ENCODE measurements around the gene GDPD5. TPM values are rescaled to one million over a fixed set of nuclear protein-coding genes. Genes with fewer than 3 reads are reported as not detected.

Gene GDPD5
- total RNA-seq, 1 experiment from 2014 or later: 12.2 TPM

DNA sequence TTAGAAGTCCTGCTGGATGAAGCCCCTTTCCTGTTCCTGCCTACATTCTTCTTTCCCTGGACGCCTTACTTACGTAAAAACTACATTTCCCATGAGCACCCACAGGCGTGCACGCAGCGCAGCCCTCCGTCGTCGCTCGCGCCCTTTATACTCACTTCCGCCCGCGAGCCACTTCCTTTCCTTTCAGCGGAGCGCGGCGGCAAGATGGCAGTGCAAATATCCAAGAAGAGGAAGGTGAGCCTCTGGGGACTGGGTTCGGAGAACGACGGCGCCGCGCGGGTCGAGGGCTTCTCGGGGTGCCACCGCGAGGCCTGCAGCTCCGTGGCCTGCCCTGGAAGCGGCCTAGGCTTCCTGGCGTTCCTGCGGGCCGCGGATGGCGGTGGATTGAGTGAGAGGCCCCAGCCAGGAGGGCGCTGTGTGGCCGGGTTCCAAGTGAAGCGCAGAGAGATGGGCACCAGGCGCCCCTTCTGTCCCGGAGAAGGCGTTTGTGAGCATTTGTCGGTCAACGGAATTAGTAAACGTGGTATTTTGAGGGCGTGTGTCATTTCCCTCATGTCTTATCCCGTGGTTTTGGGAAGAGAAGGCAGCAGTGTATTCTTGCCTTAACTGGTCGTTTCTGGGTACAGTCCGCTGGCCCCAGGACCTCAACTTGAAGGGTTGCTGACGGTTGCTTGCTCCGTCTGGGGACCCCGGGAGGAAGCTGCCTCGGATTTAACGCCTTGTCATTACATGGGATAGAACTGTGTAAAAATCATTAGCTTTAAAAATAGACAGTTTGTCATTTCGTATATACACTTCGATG lies 126.2 kb downstream of the GDPD5 start, which contains the start of gene RPS3 (continued):
- TF ChIP-seq ZNF425 (CRISPR knock-in tag; conservative IDR thresholded peaks at IDR 0.05) (no peak), ZSCAN18 (CRISPR knock-in tag; IDR thresholded peaks at IDR 0.05) (no peak), TEAD1 (CRISPR knock-in tag; IDR thresholded peaks at IDR 0.05) (peak; percentile 97), SOX15 (CRISPR knock-in tag; IDR thresholded peaks at IDR 0.05) (no peak), CREB1 (CRISPR knock-in tag; IDR thresholded peaks at IDR 0.05) (no peak), TP53 (CRISPR knock-in tag; IDR thresholded peaks at IDR 0.05) (no peak), E2F4 (CRISPR knock-in tag; IDR thresholded peaks at IDR 0.05; ENCODE audit: borderline replicate concordance, low read depth) (peak; percentile 75; the same call in 1 of the 2 replicates), NFATC4 (CRISPR knock-in tag; IDR thresholded peaks at IDR 0.05) (no peak; the same call in 1 of the 2 replicates), MYBL2 (CRISPR knock-in tag; IDR thresholded peaks at IDR 0.05) (peak; percentile 90), ZNF317 (CRISPR knock-in tag; IDR thresholded peaks at IDR 0.05; ENCODE audit: borderline replicate concordance, low read depth) (no peak), JUN (CRISPR knock-in tag; IDR thresholded peaks at IDR 0.05) (peak; percentile 66; the same call in 1 of the 2 replicates), E2F5 (CRISPR knock-in tag; IDR thresholded peaks at IDR 0.05) (peak; percentile 77), NR1H2 (CRISPR knock-in tag; IDR thresholded peaks at IDR 0.05) (no peak), E2F1 (CRISPR knock-in tag; IDR thresholded peaks at IDR 0.05) (peak; percentile 64; the same call in 1 of the 2 replicates), ELF4 (CRISPR knock-in tag; IDR thresholded peaks at IDR 0.05; ENCODE audit: low read depth) (no peak), GRHL2 (CRISPR knock-in tag; IDR thresholded peaks at IDR 0.05; ENCODE audit: insufficient replicate concordance, severe bottlenecking) (no peak), MXD4 (CRISPR knock-in tag; IDR thresholded peaks at IDR 0.05; ENCODE audit: borderline replicate concordance) (no peak), ETV6 (CRISPR knock-in tag; IDR thresholded peaks at IDR 0.05) (peak; percentile 90), ZNF512 (CRISPR knock-in tag; IDR thresholded peaks at IDR 0.05; ENCODE audit: borderline replicate concordance) (0 out of 2 replicates have a peak, but pooled peaks have one; percentile 54)
- TF ChIP-seq, protein P1, sequence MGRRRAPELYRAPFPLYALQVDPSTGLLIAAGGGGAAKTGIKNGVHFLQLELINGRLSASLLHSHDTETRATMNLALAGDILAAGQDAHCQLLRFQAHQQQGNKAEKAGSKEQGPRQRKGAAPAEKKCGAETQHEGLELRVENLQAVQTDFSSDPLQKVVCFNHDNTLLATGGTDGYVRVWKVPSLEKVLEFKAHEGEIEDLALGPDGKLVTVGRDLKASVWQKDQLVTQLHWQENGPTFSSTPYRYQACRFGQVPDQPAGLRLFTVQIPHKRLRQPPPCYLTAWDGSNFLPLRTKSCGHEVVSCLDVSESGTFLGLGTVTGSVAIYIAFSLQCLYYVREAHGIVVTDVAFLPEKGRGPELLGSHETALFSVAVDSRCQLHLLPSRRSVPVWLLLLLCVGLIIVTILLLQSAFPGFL (CRISPR knock-in tag; IDR thresholded peaks at IDR 0.05; ENCODE audit: borderline replicate concordance): no peak
- TF ChIP-seq, protein P2, sequence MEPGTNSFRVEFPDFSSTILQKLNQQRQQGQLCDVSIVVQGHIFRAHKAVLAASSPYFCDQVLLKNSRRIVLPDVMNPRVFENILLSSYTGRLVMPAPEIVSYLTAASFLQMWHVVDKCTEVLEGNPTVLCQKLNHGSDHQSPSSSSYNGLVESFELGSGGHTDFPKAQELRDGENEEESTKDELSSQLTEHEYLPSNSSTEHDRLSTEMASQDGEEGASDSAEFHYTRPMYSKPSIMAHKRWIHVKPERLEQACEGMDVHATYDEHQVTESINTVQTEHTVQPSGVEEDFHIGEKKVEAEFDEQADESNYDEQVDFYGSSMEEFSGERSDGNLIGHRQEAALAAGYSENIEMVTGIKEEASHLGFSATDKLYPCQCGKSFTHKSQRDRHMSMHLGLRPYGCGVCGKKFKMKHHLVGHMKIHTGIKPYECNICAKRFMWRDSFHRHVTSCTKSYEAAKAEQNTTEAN (CRISPR knock-in tag; IDR thresholded peaks at IDR 0.05): peak; percentile 82; the same call in 1 of the 2 replicates
- TF ChIP-seq, protein P3, sequence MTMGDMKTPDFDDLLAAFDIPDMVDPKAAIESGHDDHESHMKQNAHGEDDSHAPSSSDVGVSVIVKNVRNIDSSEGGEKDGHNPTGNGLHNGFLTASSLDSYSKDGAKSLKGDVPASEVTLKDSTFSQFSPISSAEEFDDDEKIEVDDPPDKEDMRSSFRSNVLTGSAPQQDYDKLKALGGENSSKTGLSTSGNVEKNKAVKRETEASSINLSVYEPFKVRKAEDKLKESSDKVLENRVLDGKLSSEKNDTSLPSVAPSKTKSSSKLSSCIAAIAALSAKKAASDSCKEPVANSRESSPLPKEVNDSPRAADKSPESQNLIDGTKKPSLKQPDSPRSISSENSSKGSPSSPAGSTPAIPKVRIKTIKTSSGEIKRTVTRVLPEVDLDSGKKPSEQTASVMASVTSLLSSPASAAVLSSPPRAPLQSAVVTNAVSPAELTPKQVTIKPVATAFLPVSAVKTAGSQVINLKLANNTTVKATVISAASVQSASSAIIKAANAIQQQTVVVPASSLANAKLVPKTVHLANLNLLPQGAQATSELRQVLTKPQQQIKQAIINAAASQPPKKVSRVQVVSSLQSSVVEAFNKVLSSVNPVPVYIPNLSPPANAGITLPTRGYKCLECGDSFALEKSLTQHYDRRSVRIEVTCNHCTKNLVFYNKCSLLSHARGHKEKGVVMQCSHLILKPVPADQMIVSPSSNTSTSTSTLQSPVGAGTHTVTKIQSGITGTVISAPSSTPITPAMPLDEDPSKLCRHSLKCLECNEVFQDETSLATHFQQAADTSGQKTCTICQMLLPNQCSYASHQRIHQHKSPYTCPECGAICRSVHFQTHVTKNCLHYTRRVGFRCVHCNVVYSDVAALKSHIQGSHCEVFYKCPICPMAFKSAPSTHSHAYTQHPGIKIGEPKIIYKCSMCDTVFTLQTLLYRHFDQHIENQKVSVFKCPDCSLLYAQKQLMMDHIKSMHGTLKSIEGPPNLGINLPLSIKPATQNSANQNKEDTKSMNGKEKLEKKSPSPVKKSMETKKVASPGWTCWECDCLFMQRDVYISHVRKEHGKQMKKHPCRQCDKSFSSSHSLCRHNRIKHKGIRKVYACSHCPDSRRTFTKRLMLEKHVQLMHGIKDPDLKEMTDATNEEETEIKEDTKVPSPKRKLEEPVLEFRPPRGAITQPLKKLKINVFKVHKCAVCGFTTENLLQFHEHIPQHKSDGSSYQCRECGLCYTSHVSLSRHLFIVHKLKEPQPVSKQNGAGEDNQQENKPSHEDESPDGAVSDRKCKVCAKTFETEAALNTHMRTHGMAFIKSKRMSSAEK (CRISPR knock-in tag; IDR thresholded peaks at IDR 0.05; ENCODE audit: borderline replicate concordance): no peak
